HG03039 (cell line): Measurements from ENCODE around the gene CAPN8.

ENCODE experiments used
- ATAC-seq: cut with Tn5 transposase; IDR thresholded peaks from one replicate; pipeline ENCODE4 v1.9.1; 2021; ENCODE audit warnings: mild to moderate bottlenecking, moderate library complexity; ENCODE audit not compliant: unreplicated experiment

Gene CAPN8

DNA sequence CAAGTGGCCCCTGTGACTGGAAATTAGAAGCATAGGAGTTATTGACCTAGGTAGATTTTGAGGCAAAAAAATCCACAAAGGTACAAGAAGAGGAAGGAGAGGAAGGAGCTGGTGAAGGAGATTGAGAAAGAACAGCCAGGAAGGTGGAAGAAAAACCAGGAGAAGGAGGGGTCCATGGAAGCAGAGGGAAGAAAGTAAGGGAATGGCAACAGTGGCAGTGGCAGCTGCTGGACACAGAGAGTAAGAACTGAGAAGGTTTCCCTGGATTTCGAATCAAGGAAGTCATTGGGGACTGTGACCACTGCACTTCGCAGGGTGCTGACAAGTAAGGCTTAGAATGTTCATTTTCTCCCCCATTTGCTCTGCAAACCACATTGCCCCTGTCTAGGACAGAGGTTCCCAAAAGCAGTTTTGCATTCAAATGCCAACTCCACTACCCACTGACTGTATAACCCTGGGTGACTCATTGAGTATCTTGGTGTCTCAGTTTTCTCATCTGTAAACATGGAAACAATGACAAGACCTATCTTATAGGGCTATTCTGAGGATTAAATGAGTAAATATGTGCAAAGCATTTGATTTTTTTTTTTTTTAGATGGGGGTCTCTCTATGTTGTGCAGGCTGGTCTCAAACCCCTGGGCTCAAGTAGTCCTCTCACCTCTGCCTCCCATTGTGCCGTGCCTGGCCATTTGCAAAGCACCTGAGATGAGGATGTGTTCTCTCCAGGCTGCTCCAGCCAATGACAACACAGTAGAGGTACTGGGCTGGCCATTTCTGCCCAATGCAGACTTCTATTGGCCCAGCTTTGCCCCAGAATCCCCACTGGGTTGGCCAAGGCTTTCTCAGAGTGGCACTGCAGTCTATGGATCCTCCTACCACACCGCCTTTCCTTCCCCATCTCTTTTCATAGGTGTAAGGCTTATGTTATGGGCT is 37.5 kb upstream of the CAPN8 start:
- no peak for ATAC-seq

DNA sequence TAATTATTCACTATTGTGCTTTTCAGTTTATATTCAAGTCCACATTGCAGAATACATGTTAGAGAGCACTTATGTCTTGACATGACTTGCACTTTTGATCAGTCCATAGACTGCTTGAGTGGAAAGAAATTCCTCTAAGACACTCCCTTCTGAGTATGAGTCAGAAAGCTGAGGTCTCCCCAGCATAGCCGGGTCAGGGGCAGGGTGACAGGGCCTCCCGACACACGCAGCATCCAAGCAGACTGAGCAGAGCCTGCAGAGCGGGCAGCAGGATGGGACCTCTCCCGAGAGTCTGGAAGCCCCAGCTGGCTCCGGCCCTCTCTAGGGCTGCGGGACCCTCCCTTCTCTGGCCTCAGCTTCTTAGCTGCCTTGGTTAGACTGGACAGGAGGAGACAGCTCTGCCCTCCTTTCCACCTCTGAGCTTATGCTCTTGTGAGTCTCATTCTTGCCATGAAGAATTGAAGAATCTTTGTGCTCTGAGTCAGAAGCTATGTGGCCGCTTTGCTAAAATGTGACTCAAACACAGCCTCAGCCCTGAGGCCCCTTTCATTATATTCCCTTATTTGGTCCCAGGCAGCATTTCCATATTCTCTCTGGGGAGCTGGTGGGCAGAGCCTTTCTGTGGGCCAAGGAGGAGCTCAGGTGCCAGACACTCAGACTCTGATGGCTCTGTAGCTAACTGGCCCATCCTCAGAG is 35.6 kb upstream of the CAPN8 start:
- no peak for ATAC-seq

DNA sequence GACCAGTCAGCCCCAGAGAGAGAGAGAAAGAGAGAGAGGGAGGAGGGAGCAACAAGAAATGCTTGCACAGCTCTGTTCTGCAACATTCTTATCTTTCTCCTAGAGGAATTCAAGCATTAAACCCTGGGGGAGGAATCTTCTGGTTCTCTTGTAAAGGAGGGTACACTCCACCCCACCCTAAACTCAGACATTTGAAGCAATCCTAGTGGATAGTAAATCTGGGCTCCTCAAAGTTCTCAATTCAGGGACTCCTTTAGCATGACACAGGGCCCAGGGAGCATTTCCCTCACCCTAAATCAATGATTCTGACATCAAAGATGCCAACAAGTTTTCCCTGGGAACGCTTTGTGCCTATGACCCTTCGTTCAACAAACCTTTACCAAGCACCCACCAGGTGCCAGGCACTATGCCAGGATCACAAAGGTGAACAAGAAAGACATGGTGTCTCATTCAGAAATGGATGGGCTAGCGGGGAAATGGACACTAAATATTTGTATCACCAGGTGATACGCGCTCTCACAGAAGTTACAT is 35.0 kb upstream of the CAPN8 start:
- no peak for ATAC-seq

DNA sequence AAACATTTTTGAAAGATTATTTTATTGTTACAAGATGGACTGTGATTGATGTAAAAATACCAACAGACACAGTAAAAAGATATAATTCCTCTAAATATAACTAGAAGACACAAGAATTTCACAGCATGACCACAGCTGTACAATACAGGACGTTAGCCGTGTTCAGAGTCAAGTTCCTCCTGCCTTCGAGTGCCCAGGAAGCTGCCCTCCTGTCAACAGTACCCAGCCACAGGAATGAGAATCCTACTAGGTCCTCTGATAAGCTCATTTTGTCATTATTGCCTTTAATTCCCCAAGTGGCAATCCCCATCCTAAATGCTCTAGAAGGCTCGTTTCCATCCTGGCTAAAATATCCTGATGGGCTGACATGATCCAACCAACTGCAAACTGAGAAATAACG is 30.4 kb upstream of the CAPN8 start:
- ATAC-seq: no peak

DNA sequence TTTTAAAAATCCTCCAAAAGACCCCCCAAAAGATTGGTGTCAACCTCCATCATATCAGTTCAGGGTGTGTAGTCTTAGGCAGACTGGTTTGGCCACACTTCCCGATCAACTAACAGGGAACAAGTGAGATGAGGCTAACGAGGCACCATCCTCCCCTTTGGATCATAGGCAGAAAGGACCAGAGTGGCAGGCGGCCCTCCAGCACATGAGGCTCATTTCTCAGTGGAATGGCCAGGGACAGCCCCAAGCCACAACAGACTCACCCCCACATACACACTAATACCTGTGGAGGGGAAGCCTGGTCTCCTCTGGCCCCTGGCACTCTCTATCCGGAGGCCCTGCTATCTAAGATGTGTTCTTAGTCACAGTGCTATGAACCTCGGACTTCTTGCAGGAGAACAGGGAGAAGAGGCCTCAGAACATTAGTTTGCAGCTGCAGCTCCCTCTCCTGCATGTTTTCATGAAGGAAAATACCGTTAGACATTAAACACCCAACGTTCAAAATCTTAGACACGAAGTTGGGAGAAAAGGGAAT is 29.6 kb upstream of the CAPN8 start:
- no peak for ATAC-seq

DNA sequence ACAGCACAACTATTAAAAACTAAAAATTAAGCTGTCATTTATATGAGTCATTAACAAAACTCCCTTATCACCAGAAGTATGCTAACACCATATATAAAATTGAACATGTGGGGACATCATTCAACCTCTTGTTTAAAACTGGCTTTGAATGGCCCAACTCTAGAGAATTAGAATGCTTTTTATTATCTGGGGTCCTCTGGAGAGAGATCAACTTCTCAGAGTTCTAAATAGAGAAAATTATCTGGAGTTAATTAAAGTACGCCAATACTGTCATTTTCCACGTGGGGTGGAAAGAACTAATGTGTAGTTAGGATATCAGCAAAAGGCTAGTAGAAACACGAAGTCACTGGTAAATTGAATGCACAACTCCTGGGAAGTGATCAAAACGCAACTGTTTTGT is 25.6 kb upstream of the CAPN8 start:
- no peak for ATAC-seq

DNA sequence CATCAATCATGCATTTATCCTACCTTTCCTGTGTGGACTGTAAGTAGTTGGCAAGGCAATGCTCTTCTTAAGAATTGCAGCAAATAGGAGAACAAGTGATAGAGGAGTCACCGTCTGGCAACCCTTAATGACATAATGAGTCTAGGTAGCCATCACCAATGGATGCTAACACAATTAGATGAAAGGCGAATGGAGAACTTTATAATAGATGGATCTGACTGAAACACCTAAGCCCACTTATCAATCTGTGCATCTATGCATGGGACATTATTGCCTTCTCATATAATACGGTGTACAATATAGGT is 18.9 kb upstream of the CAPN8 start:
- no peak for ATAC-seq

DNA sequence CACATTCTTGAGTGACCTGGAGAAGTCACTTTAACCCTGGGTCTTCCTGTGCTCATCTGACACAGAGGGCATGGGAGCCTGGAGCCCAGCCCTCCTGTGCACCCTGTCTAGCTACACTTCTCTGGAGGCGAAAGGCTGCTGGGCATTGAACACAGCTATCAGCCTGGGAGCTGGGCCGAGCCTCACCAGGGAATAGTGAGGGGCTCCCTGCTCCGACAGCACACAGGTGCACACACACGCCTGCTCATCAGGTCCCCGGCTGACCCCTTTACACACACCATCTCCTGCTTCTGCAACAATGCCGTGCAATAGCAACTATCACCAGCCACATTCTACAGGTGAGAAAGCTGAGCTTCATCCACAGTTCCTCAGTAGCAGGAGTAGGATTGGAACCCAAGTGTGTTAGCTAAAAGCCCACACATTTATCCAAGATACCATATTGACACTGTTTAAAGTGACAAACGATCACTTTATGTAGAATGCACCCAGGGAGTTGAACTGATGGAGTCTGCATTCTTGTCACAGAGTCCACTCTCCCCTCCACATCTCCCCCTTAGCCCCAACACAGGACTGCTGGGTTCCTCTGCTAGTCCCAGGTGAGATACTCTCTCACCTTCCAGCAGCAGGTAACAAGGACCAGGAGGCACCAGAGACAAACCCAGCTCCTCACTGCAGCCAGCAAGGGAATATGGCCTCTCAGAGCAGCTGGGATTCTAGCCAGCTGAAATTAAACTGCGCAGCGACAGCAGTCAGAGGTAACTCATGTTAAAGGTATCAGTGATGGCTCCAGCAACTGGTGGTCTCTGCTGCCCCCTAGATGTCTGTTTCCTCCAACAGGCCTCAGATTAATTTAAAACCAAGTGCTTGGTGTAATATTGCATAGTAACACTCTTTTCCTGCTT is 18.3 kb upstream of the CAPN8 start:
- no peak for ATAC-seq

DNA sequence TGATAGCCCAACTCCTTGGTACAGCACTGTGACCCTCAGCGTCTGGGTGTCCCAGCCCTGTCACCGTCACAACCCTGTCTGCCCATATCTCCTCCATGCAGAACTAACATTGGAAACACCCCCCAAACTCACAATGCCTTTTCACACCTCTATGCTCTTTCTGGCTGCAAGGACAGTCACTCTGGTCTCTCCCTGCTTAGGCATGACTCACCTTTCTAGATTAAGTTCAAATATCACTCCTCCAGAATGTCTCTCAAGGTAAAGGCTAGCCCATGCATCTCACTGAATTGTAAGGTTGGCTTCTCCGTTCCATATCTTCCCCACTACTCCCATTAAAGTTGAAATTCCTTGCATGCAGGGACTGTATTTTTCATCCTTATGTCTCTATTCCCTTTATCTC is 17.0 kb upstream of the CAPN8 start:
- no peak for ATAC-seq

DNA sequence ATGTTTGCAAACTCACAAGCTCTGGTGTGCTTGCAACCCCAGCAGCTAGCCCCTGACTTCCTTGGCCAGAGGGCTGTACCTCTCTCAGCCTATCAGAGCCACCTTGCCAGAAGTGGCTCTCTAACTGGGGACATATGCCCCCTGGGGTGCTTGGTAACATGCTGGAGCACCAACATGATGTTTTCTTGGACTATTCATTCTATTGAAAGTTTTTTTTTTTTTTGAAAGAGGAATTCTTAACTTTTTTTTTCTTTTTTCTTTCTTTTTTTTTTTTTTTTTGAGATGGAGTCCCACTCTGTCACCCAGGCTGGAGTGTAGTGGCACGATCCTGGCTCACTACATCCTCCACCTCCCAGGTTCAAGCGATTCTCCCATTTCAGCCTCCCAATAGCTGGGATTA is 14.7 kb upstream of the CAPN8 start:
- ATAC-seq: no peak

DNA sequence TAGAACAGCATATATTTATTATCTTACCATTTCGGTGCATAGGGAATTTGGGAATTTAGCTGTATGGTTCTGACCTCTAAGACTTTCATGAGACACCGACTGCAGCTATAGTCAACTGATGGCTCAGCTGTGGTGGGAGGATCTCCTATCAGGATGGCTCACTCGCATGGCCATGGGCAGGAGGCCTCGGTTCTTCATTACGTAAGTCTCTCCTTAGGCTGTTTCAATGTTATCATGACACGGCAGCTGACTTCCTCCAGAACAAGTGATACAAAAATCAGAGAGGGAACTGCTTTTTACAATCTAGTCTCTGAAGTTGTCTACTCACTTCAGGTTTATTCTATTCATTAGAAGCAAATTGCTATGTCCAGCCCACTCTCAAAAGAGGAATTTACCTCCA is 13.3 kb upstream of the CAPN8 start:
- ATAC-seq: no peak

DNA sequence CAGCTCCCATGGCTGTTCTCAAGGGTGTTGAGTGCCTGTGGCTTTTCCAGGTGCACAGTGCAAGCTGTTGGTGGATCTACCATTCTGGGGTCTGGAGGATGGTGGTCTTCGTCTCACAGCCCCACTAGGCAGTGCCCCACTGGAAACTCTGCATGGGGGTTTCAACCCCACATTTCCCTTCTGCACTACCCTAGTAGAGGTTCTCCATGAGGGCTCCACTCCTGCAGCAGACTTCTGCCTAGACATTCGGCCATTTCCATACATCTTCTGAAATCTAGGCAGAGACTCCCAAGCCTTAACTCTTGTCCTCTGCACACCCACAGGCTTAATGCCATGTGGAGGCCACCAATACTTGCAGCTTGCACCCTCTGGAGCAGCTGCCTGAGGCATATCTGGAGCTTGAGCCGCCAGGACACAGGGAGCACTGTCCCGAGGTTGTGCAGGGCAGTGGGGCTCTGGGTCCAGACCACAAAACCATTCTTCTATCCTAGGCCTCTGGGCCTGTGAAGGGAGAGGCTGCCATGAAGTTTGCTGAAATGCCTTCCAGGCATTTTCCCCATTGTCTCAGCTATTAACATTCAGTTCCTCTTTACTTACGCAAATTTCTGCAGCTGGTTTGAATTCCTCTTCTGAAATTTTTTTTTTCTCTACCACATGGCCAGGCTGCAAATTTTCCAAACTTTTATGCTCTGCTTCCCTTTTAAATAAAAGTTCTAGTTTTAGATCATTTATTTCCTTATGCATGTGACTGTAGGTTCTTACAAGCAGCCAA is 8.8 kb upstream of the CAPN8 start:
- ATAC-seq: no peak

DNA sequence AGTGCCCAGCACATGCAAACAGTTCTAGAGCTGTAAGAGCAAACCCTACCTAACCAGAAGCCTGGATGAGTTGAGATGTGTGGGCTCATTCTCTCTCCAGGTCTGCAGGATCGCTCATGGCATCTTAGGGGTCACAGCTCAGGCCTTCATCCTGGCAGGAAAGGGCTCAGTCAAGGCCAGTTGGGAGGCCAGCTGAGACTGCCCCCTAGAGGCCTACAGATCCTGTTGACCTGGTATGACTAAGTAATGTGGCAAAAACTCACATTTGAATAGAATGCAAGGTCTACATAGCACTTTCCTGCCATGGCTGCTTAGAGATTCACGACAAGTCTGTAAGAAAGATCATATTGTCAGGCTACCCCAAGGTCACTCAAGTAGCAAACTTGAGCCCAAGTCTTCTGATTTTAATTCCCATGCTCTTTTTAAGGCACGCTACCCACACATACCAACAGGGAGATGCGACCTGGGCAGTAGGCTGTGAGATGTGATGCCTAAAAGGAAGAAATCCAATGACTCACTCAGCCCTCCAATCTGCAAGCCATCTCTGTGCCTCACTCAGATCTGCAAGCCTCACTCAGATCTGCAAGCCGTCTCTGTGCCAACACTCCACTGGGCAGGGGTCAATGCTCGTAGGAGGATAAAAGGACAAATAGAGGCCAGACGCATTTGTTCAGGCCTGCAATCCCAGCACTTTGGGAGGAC is 5.1 kb upstream of the CAPN8 start:
- ATAC-seq: no peak

DNA sequence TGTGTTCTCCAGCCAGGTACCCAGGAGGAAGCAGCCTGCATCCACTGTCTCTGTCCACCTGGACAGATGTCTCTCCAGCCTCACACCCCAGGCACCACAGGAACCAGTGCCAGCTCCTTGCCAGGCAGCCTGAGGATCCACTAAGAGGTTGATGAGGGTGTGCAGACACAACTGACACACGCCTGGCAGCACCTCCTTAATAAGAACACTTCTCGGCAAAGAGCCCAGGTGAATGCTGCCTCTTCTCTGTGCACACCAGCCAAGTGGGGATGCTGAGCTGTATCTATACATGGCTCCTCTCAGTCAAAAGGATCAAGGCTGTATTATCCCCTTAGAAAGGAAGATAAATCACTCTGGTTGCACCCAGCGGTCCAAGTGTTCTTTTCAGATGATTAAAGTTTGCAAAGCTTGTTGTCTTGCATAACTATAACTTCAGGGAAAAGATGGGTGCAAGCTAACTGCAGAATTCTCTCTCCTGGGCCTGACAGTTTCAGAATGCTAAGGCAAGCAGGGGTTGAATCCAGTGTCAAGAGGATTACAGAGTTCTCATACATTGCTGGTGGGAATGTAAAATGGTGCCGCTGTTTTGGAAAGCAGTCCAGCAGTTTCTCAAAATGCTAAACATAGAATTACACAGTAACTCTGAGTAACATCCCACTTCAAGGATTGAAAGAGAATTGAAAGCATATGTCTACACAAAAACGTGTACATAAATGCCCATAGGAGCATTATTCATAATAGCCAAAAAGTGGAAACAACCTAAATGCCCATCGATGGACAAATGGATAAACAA is 3.7 kb upstream of the CAPN8 start:
- ATAC-seq: no peak

DNA sequence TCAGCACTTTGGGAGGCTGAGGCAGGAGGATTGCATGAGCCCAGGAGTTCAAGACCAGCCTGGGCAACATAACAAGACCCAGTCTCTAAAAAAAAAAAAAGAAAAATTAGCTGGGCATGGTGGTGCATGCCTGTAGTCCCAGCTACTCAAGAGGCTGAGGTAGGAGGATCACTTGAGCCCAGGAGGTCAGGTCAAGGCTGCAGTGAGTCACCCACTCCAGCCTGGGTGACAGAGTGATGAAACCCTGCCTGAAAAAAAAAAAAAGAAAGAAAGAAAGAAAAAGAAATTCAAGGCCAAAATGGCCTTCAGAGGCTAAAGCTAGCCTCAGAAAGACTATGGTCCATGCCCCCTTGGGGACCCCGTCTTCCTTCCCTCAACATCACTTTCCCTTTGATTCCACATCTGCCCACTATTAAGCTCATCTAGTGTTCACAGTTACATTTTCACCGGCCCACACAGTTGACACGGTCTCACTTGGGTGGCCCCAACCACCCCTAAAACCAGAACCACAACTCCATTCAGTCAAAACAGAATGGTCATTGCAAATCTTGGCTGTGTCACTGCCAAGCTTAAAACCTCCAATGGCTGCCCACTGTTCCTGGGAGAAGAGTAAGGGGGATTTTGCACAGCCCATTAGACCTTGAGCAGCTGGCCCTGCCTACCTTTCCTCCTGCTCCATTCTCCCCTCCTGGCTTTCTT is 2.1 kb upstream of the CAPN8 start:
- no peak for ATAC-seq

DNA sequence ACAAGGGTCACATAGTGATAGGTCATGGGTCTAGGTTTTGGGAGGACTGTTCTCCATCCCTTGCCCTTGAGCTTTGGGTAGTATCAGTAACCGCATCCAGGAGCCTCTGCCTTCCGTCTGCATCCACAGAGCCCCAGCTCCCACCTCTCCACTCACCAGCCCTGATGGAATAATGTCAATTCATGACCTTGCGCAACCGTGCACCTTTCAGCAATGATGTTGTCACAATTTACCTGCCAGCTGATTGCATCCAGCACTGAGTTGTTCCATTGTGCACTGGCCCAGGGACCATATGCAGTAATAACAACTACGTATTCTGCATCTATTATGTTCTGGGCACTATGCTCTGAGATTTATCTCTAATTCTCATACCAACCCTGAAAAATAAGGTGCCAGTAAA is 1.4 kb downstream of the CAPN8 start:
- no peak for ATAC-seq

DNA sequence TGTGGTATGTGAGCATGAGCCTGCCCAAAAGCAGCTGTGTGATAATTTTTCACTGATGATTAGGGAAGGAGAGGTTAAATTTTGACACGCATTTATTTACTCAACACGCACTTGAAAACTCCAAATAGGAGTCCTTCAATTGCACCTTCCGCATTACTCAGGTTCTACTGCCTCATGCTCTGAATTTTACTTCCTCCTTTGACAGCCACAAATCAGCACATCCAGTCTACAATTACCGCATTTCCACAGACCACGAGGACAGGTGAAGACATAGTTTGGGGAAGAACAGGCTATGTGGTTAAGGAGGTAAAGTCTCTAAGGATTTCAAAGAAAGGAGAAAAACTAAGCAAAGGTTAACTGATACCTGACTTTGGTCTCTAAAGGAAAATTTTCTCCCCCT is 2.6 kb downstream of the CAPN8 start:
- ATAC-seq: no peak

DNA sequence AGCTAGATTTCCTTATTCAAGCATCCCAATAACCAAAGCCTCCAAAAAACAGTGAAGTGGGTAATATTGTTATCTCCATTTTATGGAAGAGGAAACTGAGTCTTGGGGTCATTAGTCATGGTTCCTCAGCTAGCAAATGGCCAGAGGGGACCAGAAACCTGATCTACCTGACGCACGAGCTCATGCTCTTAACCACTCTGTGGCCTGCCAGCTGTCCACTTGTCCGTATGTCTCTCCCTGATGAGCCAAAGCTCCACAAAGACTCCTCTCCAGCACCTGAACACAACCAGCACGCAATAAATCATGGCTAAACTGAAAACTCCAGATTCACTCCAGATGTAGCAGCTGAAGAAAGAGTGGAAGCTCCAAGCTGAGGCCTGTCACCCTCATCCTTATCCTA is 5.8 kb downstream of the CAPN8 start:
- ATAC-seq: no peak
